GM23338 (cell line): ENCODE results near the gene TUSC7.

Source experiments
- CREB1 ChIP-seq: fragments of 250-450 bp; sonication (Bioruptor Pico); IDR thresholded peaks from 2 replicates; pipeline ENCODE4 v1.5.0; 2020; ENCODE audit warnings: low read depth, mild to moderate bottlenecking, moderate library complexity
- EZH2 ChIP-seq: fragments of 200-600 bp; sonication (generic); IDR thresholded peaks from one replicate; pipeline ENCODE4 v1.8.0; 2017; ENCODE audit warnings: antibody characterized with exemption, mild to moderate bottlenecking, low read depth; ENCODE audit not compliant: unreplicated experiment
- EZH2phosphoT487 ChIP-seq: fragments of 200-600 bp; sonication (generic); IDR thresholded peaks from one replicate; pipeline ENCODE4 v1.8.1; 2018; ENCODE audit warnings: antibody characterized with exemption; ENCODE audit not compliant: unreplicated experiment
- POLR2AphosphoS5 ChIP-seq: IDR thresholded peaks from 2 replicates; pipeline ENCODE4 v1.6.1; 2016; ENCODE audit warnings: antibody characterized with exemption, low read depth
- ZNF114 ChIP-seq: fragments of 250-450 bp; sonication (Bioruptor Pico); IDR thresholded peaks from 2 replicates; pipeline ENCODE4 v1.5.0; 2020; ENCODE audit warnings: mild to moderate bottlenecking, moderate library complexity
- ZNF331 ChIP-seq: fragments of 250-450 bp; sonication (Bioruptor Pico); IDR thresholded peaks from 2 replicates; pipeline ENCODE4 v1.5.0; 2020; ENCODE audit warnings: low read depth, mild to moderate bottlenecking, moderate library complexity
- TF ChIP-seq, protein P1 (sequence below), 2 experiments: fragments of 200-600 bp in 1 of 2; sonication (generic) in 1 of 2; conservative IDR thresholded peaks; 2 replicates each; pipeline versions ENCODE4 v1.5.1 to v1.6.1; 2016 to 2017; ENCODE audit warnings: antibody characterized with exemption in 2 of 2, low read depth in 2 of 2, mild to moderate bottlenecking in 2 of 2, moderate library complexity in 1 of 2
- TF ChIP-seq, protein P2 (sequence below): IDR thresholded peaks from one replicate; pipeline ENCODE4 v1.6.1; 2018; ENCODE audit warnings: antibody characterized with exemption; ENCODE audit not compliant: unreplicated experiment
- TF ChIP-seq, protein P3 (sequence below): fragments of 250-450 bp; sonication (Bioruptor Pico); IDR thresholded peaks from 2 replicates; pipeline ENCODE4 v1.5.0; 2020; ENCODE audit warnings: mild to moderate bottlenecking, moderate library complexity
- TF ChIP-seq, protein P4 (sequence below): IDR thresholded peaks from 2 replicates; pipeline ENCODE4 v1.6.1; 2016; ENCODE audit warnings: antibody characterized with exemption

DNA sequence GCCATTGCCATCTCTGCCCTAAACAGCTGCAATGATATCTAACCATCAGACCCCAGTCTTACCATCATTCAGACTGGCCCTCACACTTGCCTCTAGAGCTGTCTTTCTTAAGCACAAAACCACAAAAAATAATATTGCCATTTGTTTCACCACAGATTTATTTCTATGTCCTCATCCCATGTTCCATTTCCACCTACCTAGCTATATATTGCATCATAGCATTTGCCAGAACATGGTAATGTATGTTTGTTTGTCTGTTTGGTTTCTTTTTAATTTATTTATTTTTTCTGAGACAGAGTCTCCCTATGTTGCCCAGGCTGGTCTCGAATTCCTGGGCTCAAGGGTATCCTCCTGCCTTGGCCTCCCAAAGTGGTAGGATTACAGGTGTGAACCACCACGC lies 18.5 kb upstream of the TUSC7 start:
- TF ChIP-seq EZH2, result no peak
- TF ChIP-seq, protein P1, sequence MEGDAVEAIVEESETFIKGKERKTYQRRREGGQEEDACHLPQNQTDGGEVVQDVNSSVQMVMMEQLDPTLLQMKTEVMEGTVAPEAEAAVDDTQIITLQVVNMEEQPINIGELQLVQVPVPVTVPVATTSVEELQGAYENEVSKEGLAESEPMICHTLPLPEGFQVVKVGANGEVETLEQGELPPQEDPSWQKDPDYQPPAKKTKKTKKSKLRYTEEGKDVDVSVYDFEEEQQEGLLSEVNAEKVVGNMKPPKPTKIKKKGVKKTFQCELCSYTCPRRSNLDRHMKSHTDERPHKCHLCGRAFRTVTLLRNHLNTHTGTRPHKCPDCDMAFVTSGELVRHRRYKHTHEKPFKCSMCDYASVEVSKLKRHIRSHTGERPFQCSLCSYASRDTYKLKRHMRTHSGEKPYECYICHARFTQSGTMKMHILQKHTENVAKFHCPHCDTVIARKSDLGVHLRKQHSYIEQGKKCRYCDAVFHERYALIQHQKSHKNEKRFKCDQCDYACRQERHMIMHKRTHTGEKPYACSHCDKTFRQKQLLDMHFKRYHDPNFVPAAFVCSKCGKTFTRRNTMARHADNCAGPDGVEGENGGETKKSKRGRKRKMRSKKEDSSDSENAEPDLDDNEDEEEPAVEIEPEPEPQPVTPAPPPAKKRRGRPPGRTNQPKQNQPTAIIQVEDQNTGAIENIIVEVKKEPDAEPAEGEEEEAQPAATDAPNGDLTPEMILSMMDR (conservative IDR thresholded peaks at IDR 0.05; ENCODE audit: low read depth in 2 of 2), result no peak
- no peak for TF ChIP-seq EZH2phosphoT487
- TF ChIP-seq ZNF331 (CRISPR knock-in tag), result no peak
- TF ChIP-seq POLR2AphosphoS5, result no peak
- TF ChIP-seq, protein P2, sequence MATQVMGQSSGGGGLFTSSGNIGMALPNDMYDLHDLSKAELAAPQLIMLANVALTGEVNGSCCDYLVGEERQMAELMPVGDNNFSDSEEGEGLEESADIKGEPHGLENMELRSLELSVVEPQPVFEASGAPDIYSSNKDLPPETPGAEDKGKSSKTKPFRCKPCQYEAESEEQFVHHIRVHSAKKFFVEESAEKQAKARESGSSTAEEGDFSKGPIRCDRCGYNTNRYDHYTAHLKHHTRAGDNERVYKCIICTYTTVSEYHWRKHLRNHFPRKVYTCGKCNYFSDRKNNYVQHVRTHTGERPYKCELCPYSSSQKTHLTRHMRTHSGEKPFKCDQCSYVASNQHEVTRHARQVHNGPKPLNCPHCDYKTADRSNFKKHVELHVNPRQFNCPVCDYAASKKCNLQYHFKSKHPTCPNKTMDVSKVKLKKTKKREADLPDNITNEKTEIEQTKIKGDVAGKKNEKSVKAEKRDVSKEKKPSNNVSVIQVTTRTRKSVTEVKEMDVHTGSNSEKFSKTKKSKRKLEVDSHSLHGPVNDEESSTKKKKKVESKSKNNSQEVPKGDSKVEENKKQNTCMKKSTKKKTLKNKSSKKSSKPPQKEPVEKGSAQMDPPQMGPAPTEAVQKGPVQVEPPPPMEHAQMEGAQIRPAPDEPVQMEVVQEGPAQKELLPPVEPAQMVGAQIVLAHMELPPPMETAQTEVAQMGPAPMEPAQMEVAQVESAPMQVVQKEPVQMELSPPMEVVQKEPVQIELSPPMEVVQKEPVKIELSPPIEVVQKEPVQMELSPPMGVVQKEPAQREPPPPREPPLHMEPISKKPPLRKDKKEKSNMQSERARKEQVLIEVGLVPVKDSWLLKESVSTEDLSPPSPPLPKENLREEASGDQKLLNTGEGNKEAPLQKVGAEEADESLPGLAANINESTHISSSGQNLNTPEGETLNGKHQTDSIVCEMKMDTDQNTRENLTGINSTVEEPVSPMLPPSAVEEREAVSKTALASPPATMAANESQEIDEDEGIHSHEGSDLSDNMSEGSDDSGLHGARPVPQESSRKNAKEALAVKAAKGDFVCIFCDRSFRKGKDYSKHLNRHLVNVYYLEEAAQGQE, result no peak
- no peak for TF ChIP-seq ZNF114 (CRISPR knock-in tag)
- no peak for TF ChIP-seq CREB1 (CRISPR knock-in tag)
- TF ChIP-seq, protein P3, sequence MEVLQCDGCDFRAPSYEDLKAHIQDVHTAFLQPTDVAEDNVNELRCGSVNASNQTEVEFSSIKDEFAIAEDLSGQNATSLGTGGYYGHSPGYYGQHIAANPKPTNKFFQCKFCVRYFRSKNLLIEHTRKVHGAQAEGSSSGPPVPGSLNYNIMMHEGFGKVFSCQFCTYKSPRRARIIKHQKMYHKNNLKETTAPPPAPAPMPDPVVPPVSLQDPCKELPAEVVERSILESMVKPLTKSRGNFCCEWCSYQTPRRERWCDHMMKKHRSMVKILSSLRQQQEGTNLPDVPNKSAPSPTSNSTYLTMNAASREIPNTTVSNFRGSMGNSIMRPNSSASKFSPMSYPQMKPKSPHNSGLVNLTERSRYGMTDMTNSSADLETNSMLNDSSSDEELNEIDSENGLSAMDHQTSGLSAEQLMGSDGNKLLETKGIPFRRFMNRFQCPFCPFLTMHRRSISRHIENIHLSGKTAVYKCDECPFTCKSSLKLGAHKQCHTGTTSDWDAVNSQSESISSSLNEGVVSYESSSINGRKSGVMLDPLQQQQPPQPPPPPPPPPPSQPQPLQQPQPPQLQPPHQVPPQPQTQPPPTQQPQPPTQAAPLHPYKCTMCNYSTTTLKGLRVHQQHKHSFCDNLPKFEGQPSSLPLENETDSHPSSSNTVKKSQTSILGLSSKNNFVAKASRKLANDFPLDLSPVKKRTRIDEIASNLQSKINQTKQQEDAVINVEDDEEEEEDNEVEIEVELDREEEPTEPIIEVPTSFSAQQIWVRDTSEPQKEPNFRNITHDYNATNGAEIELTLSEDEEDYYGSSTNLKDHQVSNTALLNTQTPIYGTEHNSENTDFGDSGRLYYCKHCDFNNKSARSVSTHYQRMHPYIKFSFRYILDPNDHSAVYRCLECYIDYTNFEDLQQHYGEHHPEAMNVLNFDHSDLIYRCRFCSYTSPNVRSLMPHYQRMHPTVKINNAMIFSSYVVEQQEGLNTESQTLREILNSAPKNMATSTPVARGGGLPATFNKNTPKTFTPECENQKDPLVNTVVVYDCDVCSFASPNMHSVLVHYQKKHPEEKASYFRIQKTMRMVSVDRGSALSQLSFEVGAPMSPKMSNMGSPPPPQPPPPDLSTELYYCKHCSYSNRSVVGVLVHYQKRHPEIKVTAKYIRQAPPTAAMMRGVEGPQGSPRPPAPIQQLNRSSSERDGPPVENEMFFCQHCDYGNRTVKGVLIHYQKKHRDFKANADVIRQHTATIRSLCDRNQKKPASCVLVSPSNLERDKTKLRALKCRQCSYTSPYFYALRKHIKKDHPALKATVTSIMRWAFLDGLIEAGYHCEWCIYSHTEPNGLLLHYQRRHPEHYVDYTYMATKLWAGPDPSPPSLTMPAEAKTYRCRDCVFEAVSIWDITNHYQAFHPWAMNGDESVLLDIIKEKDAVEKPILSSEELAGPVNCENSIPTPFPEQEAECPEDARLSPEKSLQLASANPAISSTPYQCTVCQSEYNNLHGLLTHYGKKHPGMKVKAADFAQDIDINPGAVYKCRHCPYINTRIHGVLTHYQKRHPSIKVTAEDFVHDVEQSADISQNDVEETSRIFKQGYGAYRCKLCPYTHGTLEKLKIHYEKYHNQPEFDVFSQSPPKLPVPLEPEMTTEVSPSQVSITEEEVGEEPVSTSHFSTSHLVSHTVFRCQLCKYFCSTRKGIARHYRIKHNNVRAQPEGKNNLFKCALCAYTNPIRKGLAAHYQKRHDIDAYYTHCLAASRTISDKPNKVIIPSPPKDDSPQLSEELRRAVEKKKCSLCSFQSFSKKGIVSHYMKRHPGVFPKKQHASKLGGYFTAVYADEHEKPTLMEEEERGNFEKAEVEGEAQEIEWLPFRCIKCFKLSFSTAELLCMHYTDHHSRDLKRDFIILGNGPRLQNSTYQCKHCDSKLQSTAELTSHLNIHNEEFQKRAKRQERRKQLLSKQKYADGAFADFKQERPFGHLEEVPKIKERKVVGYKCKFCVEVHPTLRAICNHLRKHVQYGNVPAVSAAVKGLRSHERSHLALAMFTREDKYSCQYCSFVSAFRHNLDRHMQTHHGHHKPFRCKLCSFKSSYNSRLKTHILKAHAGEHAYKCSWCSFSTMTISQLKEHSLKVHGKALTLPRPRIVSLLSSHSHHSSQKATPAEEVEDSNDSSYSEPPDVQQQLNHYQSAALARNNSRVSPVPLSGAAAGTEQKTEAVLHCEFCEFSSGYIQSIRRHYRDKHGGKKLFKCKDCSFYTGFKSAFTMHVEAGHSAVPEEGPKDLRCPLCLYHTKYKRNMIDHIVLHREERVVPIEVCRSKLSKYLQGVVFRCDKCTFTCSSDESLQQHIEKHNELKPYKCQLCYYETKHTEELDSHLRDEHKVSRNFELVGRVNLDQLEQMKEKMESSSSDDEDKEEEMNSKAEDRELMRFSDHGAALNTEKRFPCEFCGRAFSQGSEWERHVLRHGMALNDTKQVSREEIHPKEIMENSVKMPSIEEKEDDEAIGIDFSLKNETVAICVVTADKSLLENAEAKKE, result no peak
- TF ChIP-seq, protein P4, sequence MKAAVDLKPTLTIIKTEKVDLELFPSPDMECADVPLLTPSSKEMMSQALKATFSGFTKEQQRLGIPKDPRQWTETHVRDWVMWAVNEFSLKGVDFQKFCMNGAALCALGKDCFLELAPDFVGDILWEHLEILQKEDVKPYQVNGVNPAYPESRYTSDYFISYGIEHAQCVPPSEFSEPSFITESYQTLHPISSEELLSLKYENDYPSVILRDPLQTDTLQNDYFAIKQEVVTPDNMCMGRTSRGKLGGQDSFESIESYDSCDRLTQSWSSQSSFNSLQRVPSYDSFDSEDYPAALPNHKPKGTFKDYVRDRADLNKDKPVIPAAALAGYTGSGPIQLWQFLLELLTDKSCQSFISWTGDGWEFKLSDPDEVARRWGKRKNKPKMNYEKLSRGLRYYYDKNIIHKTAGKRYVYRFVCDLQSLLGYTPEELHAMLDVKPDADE, result no peak
